HG02884 (cell line): ENCODE data around the gene NR1H3.
"Not testable (repeated sequence)": the region's sequence is repeated elsewhere in the genome, so short reads cannot be mapped to it uniquely, and the experiment has no call there.

Experiments
- ATAC-seq: cut with Tn5 transposase; IDR thresholded peaks from one replicate; pipeline ENCODE4 v1.9.1; 2021; ENCODE audit warnings: mild to moderate bottlenecking, moderate library complexity; ENCODE audit not compliant: unreplicated experiment

NR1H3 gene

GRCh38 chr11:47302853-47303252 is 45.1 kb downstream of the NR1H3 start:
- no peak for ATAC-seq

- ATAC-seq, result no peak
Observed at GRCh38 chr11:47305734-47306483, 48.1 kb downstream of the NR1H3 start.

- no peak for ATAC-seq
Observed at GRCh38 chr11:47306484-47306844, 48.7 kb downstream of the NR1H3 start.

GRCh38 chr11:47308050-47308823 is 50.4 kb downstream of the NR1H3 start:
- no peak for ATAC-seq

GRCh38 chr11:47314992-47315391 is 57.2 kb downstream of the NR1H3 start:
- ATAC-seq, result no peak

GRCh38 chr11:47316501-47316900 is 58.7 kb downstream of the NR1H3 start:
- not testable (repeated sequence) for ATAC-seq

- peak; percentile 65 for ATAC-seq
Observed at GRCh38 chr11:47317064-47317828, 59.5 kb downstream of the NR1H3 start.

- no peak for ATAC-seq
Observed at GRCh38 chr11:47318166-47318565, 60.4 kb downstream of the NR1H3 start.
